K562 (cell line): ENCODE measurements around the gene MSI1.

Experiments
- CBX3 ChIP-seq, 2 experiments: IDR thresholded peaks; 1 replicate in 1 of 2; 2 replicates in 1 of 2; pipeline ENCODE4 v1.6.1; 2012; ENCODE audit warnings: inconsistent platforms in 2 of 2, low read length in 2 of 2, borderline replicate concordance in 1 of 2, control low read depth in 1 of 2
- MCM5 ChIP-seq: fragments of 450-650 bp; IDR thresholded peaks from 2 replicates; pipeline ENCODE4 v1.6.1; 2016; ENCODE audit warnings: low read depth
- ZC3H11A ChIP-seq: IDR thresholded peaks from 2 replicates; pipeline ENCODE4 v1.6.1; 2012; ENCODE audit warnings: low read depth, low read length, improper control_type of control experiment
- ZNF77 ChIP-seq: fragments of 250-450 bp; sonication (Bioruptor Pico); IDR thresholded peaks from 2 replicates; pipeline ENCODE4 v1.5.0; 2020
- TF ChIP-seq, protein P1 (sequence below), 3 experiments: IDR thresholded peaks in 2 of 3; conservative IDR thresholded peaks in 1 of 3; 2 replicates each; pipeline ENCODE4 v1.5.1; 2011 to 2012; ENCODE audit warnings: low read length in 3 of 3, mild to moderate bottlenecking in 3 of 3, control low read depth in 2 of 3, improper control_type of control experiment in 1 of 3, inconsistent platforms in 1 of 3, low read depth in 1 of 3, mixed read lengths in 1 of 3, moderate library complexity in 1 of 3; ENCODE audit not compliant: insufficient read depth in 2 of 3
- TF ChIP-seq, protein P2 (sequence below): sonication (generic); formaldehyde crosslinking; IDR thresholded peaks from 2 replicates; pipeline ENCODE4 v1.8.0; 2023; ENCODE audit warnings: mild to moderate bottlenecking, missing genetic modification reagents

DNA sequence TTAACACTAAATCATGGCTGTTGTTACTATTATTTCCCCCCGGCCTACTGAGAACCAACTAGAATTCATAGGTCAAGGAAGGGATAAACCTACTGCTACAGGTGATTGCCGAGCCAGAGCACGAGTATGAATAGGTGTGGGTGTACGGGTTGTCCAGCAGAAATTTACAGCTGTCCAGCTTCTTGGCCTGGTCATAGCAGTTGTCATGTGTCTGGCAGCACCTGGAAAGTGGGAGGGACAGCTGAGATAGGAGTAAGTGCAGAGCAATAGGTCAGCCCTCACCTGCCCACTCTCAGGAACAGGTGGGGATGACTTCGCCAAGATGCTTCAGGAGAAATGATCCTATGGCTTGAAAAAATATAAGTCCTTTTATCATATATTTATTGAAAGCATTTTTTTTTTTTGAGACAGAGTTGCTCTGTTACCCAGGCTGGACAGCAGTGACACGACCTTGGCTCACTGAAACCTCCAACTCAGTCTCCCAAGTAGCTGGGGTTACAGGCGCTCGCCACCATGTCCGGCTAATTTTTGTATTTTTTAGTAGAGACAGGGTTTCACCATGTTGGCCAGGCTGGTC is 44.0 kb downstream of the MSI1 start:
- TF ChIP-seq, protein P1, sequence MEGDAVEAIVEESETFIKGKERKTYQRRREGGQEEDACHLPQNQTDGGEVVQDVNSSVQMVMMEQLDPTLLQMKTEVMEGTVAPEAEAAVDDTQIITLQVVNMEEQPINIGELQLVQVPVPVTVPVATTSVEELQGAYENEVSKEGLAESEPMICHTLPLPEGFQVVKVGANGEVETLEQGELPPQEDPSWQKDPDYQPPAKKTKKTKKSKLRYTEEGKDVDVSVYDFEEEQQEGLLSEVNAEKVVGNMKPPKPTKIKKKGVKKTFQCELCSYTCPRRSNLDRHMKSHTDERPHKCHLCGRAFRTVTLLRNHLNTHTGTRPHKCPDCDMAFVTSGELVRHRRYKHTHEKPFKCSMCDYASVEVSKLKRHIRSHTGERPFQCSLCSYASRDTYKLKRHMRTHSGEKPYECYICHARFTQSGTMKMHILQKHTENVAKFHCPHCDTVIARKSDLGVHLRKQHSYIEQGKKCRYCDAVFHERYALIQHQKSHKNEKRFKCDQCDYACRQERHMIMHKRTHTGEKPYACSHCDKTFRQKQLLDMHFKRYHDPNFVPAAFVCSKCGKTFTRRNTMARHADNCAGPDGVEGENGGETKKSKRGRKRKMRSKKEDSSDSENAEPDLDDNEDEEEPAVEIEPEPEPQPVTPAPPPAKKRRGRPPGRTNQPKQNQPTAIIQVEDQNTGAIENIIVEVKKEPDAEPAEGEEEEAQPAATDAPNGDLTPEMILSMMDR (IDR thresholded peaks at IDR 0.05 in 2 of 3, conservative IDR thresholded peaks at IDR 0.05 in 1 of 3; ENCODE audit: insufficient read depth in 2 of 3, low read depth in 1 of 3, low read length in 3 of 3): no peak
- TF ChIP-seq ZNF77 (CRISPR knock-in tag) (no peak), ZC3H11A (no peak), MCM5 (no peak), CBX3 (IDR thresholded peaks at IDR 0.05; ENCODE audit: borderline replicate concordance in 1 of 2, low read length in 2 of 2) (no peak)
- TF ChIP-seq, protein P2, sequence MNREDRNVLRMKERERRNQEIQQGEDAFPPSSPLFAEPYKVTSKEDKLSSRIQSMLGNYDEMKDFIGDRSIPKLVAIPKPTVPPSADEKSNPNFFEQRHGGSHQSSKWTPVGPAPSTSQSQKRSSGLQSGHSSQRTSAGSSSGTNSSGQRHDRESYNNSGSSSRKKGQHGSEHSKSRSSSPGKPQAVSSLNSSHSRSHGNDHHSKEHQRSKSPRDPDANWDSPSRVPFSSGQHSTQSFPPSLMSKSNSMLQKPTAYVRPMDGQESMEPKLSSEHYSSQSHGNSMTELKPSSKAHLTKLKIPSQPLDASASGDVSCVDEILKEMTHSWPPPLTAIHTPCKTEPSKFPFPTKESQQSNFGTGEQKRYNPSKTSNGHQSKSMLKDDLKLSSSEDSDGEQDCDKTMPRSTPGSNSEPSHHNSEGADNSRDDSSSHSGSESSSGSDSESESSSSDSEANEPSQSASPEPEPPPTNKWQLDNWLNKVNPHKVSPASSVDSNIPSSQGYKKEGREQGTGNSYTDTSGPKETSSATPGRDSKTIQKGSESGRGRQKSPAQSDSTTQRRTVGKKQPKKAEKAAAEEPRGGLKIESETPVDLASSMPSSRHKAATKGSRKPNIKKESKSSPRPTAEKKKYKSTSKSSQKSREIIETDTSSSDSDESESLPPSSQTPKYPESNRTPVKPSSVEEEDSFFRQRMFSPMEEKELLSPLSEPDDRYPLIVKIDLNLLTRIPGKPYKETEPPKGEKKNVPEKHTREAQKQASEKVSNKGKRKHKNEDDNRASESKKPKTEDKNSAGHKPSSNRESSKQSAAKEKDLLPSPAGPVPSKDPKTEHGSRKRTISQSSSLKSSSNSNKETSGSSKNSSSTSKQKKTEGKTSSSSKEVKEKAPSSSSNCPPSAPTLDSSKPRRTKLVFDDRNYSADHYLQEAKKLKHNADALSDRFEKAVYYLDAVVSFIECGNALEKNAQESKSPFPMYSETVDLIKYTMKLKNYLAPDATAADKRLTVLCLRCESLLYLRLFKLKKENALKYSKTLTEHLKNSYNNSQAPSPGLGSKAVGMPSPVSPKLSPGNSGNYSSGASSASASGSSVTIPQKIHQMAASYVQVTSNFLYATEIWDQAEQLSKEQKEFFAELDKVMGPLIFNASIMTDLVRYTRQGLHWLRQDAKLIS: no peak
